Measurements from ENCODE around the gene ATP7A.

- TF ChIP-seq POLR2AphosphoS5 (IDR thresholded peaks at IDR 0.05; ENCODE audit: low read depth, low read length), result no peak
- no peak for TF ChIP-seq RAD21 (IDR thresholded peaks at IDR 0.05; ENCODE audit: low read depth)
- TF ChIP-seq SP1 (IDR thresholded peaks at IDR 0.05; ENCODE audit: low read depth), result no peak
- no peak for TF ChIP-seq CEBPB (IDR thresholded peaks at IDR 0.05; ENCODE audit: low read depth)
- no peak for TF ChIP-seq YY1 (IDR thresholded peaks at IDR 0.05; ENCODE audit: extremely low read depth, insufficient replicate concordance, low read depth, low read length)
- no peak for TF ChIP-seq EZH2phosphoT487 (IDR thresholded peaks at IDR 0.05; ENCODE audit: borderline replicate concordance)
- no peak for TF ChIP-seq POLR2A (IDR thresholded peaks at IDR 0.05; ENCODE audit: borderline replicate concordance, extremely low read depth, insufficient read depth, insufficient read length)
- no peak for TF ChIP-seq CTCF (IDR thresholded peaks at IDR 0.05 in 2 of 3, conservative IDR thresholded peaks at IDR 0.05 in 1 of 3; ENCODE audit: borderline replicate concordance in 1 of 3, insufficient read depth in 1 of 3, low read depth in 2 of 3, low read length in 2 of 3)
- TF ChIP-seq EZH2 (IDR thresholded peaks at IDR 0.05), result no peak
- TF ChIP-seq, protein P1, sequence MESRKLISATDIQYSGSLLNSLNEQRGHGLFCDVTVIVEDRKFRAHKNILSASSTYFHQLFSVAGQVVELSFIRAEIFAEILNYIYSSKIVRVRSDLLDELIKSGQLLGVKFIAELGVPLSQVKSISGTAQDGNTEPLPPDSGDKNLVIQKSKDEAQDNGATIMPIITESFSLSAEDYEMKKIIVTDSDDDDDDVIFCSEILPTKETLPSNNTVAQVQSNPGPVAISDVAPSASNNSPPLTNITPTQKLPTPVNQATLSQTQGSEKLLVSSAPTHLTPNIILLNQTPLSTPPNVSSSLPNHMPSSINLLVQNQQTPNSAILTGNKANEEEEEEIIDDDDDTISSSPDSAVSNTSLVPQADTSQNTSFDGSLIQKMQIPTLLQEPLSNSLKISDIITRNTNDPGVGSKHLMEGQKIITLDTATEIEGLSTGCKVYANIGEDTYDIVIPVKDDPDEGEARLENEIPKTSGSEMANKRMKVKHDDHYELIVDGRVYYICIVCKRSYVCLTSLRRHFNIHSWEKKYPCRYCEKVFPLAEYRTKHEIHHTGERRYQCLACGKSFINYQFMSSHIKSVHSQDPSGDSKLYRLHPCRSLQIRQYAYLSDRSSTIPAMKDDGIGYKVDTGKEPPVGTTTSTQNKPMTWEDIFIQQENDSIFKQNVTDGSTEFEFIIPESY (IDR thresholded peaks at IDR 0.05; ENCODE audit: extremely low read depth, insufficient replicate concordance, low read length), result no peak
- TF ChIP-seq SIN3A (IDR thresholded peaks at IDR 0.05; ENCODE audit: low read depth), result no peak
- TF ChIP-seq SRF (IDR thresholded peaks at IDR 0.05; ENCODE audit: low read depth), result no peak
- no peak for TF ChIP-seq MAX (IDR thresholded peaks at IDR 0.05)
- TF ChIP-seq, protein P2, sequence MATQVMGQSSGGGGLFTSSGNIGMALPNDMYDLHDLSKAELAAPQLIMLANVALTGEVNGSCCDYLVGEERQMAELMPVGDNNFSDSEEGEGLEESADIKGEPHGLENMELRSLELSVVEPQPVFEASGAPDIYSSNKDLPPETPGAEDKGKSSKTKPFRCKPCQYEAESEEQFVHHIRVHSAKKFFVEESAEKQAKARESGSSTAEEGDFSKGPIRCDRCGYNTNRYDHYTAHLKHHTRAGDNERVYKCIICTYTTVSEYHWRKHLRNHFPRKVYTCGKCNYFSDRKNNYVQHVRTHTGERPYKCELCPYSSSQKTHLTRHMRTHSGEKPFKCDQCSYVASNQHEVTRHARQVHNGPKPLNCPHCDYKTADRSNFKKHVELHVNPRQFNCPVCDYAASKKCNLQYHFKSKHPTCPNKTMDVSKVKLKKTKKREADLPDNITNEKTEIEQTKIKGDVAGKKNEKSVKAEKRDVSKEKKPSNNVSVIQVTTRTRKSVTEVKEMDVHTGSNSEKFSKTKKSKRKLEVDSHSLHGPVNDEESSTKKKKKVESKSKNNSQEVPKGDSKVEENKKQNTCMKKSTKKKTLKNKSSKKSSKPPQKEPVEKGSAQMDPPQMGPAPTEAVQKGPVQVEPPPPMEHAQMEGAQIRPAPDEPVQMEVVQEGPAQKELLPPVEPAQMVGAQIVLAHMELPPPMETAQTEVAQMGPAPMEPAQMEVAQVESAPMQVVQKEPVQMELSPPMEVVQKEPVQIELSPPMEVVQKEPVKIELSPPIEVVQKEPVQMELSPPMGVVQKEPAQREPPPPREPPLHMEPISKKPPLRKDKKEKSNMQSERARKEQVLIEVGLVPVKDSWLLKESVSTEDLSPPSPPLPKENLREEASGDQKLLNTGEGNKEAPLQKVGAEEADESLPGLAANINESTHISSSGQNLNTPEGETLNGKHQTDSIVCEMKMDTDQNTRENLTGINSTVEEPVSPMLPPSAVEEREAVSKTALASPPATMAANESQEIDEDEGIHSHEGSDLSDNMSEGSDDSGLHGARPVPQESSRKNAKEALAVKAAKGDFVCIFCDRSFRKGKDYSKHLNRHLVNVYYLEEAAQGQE (IDR thresholded peaks at IDR 0.05; ENCODE audit: low read depth), result no peak
Observed at GRCh38 chrX:77922787-77923186, 12.3 kb downstream of the ATP7A start.
